HG02571 (cell line): ENCODE results near the gene SUMF1.
"Not testable (repeated sequence)": the region's sequence is repeated elsewhere in the genome, so short reads cannot be mapped to it uniquely, and the experiment has no call there.

Experiments used
- ATAC-seq: cut with Tn5 transposase; IDR thresholded peaks from one replicate; pipeline ENCODE4 v1.9.1; 2021; ENCODE audit warnings: mild to moderate bottlenecking, moderate library complexity; ENCODE audit not compliant: unreplicated experiment

The SUMF1 gene

DNA sequence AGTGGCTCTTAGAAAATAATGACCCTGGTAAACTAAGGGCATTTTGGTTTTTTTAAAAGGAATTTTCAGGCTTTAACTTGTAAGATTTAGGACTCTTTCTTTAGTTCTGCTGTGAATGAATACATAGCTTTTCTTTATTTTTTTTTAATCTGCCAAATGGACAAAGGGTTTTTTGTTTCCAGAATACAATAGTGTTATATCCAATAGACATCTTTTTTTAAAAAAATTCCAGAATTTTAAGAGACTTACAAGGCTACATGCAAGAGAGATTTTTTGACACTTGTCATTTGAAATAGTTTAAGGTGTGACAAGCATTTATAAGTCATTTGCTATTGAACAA is 125.8 kb downstream of the SUMF1 start:
- no peak for ATAC-seq

GRCh38 chr3:4340411-4341335 is 126.4 kb downstream of the SUMF1 start:
- ATAC-seq: no peak

DNA sequence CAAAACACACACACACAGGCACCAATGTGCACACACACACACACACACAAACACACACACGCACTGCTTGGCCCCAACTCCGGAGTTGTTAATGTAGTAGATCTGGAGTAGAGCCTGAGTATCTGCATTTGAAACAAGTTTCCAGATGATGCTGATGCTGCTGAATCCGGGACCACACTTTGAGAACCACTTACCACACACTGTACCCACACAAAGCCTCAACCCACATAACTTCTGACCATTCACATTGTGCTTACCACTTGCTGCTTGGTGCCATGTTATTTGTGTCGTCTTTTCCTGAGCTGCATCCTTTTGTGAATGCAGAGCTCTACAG is 127.0 kb downstream of the SUMF1 start:
- no peak for ATAC-seq

DNA sequence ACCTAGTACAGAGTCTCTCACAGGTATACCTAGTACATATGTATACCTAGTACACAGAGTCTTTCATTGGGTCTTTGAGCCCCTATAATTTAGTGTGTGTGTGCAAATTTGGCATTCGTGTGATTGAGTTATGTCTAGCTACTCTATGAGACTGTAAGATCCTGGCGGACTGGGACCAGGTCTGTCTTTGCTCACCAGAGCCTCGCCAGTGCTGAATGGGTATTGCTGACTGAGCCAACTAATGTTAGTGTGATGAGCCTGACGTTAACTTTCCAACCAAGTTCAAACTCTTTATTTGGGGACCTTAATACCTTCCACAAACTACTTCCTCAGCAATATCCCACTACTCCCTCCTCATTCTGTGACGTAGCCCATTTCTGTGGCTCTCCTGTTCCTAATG is 128.3 kb downstream of the SUMF1 start:
- no peak for ATAC-seq

GRCh38 chr3:4336850-4337546 is 130.1 kb downstream of the SUMF1 start:
- ATAC-seq: no peak

GRCh38 chr3:4335840-4336562 is 131.1 kb downstream of the SUMF1 start:
- ATAC-seq: no peak

DNA sequence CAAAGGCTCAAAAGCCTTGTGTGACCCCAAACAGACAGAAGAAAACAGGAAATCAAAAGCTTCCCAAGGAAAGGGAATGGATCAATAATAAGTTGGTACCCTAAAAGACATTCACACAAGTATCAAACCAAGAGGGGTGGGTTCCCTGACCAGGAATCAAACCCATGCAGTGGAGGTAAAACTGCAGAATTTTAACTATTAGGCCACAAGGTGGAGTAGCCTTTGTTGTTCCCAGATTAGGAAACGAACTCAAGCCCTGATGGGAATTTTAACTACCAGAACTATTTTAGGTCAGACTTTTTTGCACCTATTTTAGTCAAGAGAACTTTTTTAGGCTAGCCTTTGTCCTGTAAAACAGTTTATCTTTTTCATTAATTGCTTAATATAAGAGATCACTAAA is 132.5 kb downstream of the SUMF1 start:
- no peak for ATAC-seq

GRCh38 chr3:4332991-4333390 is 134.1 kb downstream of the SUMF1 start:
- ATAC-seq: no peak

- no peak for ATAC-seq
Observed at GRCh38 chr3:4332574-4332973, 134.5 kb downstream of the SUMF1 start.

- no peak for ATAC-seq
Observed at GRCh38 chr3:4332111-4332510, 135.0 kb downstream of the SUMF1 start.

DNA sequence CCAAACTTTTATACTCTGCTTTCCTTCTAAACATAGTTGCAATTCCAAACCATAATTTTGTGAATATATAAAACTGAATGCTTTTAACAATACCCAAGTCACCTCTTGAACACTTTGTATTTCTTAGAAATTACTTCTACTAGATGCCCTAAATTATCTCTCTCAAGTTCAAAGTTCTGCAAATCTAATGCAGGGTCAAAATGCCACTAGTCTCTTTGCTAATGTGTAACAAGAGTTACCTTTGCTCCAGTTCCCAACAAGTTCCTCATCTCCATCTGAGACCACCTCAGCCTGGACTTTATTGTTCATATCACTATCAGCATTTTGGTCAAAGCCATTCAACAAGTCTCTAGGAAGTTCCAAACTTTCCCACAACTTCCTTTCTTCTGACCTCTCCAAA is 137.3 kb downstream of the SUMF1 start:
- ATAC-seq: not testable (repeated sequence)

- ATAC-seq: no peak
Observed at GRCh38 chr3:4326868-4327267, 140.2 kb downstream of the SUMF1 start.

DNA sequence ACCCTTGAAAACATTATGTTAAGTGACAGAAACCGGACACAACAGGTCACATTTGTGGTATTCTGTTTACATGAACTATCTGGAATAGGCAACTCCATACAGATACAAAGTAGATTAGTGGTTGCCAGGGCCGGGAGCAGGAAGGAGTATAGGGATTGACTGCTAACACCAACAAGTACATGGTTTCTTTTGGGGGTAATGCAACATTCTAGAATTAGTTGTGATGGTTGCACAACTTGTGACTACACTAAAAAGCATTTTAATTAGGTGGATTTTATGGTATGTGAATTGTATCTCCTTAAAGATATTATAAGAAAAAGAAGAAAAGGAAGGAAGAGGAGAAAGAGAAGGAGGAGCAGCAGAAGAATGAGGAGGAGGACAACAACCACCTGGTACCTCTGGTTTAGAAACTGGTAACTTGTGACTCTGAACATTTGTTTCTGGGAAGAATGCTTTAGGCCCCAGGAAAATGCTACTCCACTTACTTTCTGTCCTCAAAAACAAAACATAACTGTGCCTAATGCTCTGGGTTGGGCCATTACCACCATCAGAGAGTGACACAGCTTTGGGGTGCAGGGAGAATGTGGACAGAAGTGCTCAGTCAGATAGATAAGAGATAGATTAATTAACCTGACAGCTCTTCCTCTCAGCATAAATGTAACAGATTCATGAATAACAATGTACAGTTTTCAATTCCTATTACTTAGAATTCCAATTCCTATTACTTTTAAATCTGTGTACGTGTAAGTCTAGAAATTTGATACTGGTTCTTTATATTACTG is 143.6 kb downstream of the SUMF1 start:
- ATAC-seq: no peak

- no peak for ATAC-seq
Observed at GRCh38 chr3:4322635-4323034, 144.4 kb downstream of the SUMF1 start.

GRCh38 chr3:4321732-4322131 is 145.3 kb downstream of the SUMF1 start:
- ATAC-seq: no peak

- no peak for ATAC-seq
Observed at GRCh38 chr3:4320096-4320911, 146.8 kb downstream of the SUMF1 start.

DNA sequence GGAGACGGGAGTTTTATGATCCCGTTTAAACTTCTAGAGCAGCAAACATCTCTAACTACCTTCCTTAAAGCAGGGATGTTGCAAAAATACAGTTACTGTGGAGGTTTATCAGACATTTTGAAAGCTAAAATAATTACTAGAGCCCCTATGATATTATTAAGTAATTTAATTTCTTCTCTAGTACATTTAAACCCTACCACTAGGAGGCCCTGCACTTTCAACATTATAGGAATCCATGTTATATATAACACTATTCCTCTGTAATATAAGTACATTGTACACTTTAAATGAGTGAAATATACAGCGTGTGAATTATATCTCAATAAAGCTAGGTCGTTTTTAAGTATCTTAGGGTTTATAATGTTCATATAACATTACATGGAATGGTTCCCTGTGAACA is 152.4 kb downstream of the SUMF1 start:
- ATAC-seq: no peak

- no peak for ATAC-seq
Observed at GRCh38 chr3:4313606-4314293, 153.3 kb downstream of the SUMF1 start.

GRCh38 chr3:4311496-4311895 is 155.6 kb downstream of the SUMF1 start:
- no peak for ATAC-seq
